Measurements from ENCODE around the gene LRRC25. TPM values are rescaled to one million over a fixed set of nuclear protein-coding genes. Genes with fewer than 3 reads are reported as not detected.

Gene LRRC25
- total RNA-seq, 6 experiments from 2014 or later, result 1.9 to 12.6 (median 3.2) TPM

DNA sequence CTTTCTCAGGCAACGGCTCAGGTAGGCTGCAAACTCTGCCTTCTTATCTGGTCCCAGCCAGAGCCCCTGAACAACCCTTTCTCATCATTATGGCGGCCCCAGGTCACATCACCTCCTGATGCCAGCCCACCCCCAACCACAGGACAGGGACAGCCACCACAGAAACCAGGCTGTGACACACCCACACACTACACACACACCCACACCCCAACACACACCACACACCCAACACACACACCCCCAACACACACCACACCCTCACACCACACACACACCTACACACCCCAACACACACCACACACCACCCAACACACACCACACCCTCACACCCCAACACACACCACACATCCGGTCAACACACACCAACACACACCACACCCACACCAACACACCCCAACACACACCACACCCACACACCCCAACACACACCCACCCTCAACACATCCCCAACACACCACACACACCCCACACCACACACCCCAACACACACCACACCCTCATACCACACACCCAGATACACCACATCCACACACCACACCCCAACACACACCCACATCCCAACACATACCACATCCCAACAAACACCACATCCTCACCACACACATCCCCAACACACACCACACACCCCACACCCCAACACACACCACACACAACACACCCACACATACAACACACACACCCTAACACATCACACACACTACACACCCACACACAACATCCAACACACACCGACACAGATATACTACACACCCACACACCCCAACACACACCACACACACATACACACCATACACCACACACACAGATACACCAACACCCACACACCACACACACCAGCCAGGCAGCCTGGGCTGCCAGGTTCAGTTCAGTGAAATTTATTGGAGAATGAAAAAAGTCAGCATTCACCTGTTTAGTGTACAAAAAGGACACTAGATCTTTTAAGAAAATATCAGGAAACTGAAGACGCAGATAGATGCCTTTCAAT, 44.7 kb upstream of the LRRC25 start:
- ATAC-seq (no peak), DNase-seq (no peak)
- Histone ChIP-seq H3K9me3 (no peaks in the 10 kb centered on the region), H3K36me3 (peaks cover 0 to 38% (median 19%) of the 10 kb centered on the region in 4 donors), H3K4me1 (peaks cover 0 to 31% (median 9%) of the 10 kb centered on the region in 4 donors), H3K4me3 (no peak overlapping the region), H3K27ac (no peak overlapping the region), H3K27me3 (no peaks in the 10 kb centered on the region)
- no peak for TF ChIP-seq POLR2A (IDR thresholded peaks at IDR 0.05)
- TF ChIP-seq, protein P1, sequence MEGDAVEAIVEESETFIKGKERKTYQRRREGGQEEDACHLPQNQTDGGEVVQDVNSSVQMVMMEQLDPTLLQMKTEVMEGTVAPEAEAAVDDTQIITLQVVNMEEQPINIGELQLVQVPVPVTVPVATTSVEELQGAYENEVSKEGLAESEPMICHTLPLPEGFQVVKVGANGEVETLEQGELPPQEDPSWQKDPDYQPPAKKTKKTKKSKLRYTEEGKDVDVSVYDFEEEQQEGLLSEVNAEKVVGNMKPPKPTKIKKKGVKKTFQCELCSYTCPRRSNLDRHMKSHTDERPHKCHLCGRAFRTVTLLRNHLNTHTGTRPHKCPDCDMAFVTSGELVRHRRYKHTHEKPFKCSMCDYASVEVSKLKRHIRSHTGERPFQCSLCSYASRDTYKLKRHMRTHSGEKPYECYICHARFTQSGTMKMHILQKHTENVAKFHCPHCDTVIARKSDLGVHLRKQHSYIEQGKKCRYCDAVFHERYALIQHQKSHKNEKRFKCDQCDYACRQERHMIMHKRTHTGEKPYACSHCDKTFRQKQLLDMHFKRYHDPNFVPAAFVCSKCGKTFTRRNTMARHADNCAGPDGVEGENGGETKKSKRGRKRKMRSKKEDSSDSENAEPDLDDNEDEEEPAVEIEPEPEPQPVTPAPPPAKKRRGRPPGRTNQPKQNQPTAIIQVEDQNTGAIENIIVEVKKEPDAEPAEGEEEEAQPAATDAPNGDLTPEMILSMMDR (IDR thresholded peaks at IDR 0.05), result no peak
- intact Hi-C loops (cut with DNase I), result loop anchor here in 1 of 2 donors (10.0 kb wide), 1 partner anchor 413 kb away; no protein-coding TSS in a partner anchor
- 83% methylated on average over 2 of the region's 5 CpGs for WGBS (ENCODE audit: insufficient coverage, low coverage, low lambda C conversion rate, missing lambda C conversion rate)

DNA sequence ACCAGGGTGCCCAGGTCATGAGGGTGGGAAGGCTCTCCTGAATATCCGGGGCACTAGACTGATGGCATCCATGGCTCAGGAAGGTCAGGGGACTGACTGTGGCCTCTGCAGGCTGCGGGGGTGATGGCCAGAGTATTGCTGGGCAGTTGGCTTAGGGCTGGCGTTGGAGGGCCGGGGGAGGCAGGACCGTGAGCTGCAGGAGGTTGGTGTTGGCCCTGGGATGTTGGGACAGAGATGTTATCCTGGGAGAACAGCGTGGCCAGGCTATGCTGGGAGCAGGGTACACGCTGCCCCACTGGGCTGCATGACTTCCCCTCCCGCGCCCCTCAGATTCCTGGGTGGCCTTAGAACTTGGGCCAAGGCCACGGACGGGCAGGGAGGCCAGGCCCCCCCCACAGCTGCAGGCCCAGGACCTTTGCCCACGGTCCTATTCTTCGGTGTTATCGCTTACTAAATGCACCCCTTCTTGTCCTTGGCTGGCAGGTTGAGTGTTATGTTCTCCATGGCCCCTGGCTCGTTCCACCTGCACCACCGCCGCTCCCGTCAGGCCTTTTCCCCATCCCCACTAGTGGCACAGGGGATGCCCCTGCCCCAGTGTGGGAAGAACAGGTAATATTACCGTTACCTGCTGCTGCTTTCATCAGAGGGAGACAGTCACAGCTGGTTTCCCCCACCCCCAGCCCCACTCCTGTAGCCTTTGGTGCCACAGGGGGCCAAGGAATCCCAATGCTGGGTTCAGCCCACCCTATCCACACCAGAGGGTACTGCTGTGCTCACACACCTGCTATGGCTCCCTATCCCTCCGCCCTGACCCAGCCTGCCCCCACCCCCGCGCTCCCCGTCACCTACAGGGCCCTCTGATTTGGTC, 43.7 kb upstream of the LRRC25 start:
- WGBS (ENCODE audit: insufficient coverage, low coverage, low lambda C conversion rate, missing lambda C conversion rate), result 50% methylated on average over 14 of the region's 23 CpGs
- DNase-seq (no peak), ATAC-seq (no peak)
- intact Hi-C loops (cut with DNase I), result loop anchor here in 1 of 2 donors (10.0 kb wide), 1 partner anchor 414 kb away; no protein-coding TSS in a partner anchor
- Histone ChIP-seq H3K4me3 (no peak overlapping the region), H3K4me1 (peaks cover 0 to 26% (median 6%) of the 10 kb centered on the region in 4 donors), H3K36me3 (peaks cover 0 to 30% (median 16%) of the 10 kb centered on the region in 4 donors), H3K27ac (no peak overlapping the region), H3K9me3 (no peaks in the 10 kb centered on the region), H3K27me3 (no peaks in the 10 kb centered on the region)
- no peak for TF ChIP-seq POLR2A (IDR thresholded peaks at IDR 0.05)
- TF ChIP-seq, protein P1 (IDR thresholded peaks at IDR 0.05), result no peak

DNA sequence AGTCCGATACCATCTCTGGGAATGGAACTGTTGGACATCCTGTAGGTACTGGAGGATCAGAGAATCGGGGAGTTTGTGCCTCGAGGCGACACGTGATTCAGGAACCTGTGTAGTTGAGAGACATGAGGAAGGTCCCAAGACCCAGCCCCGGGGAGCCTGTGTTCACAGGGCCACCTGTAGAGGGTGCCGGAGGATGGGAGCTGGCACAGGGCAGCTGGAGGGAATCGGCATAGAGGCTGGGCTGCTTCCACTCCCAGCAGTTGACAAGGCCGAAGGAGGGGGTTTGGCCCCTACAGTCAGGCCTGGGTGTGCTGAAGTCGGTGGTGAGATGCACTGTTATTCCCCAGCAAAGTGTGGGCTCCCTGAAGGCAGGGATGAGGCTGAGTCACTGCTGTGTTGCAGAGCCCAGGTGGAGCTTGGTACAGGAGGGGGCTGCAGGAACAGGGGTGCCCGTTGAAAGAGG, 43.0 kb upstream of the LRRC25 start:
- Histone ChIP-seq H3K36me3 (peaks cover 0 to 23% (median 12%) of the 10 kb centered on the region in 4 donors), H3K27me3 (no peaks in the 10 kb centered on the region), H3K9me3 (no peaks in the 10 kb centered on the region), H3K27ac (no peak overlapping the region), H3K4me3 (no peak overlapping the region), H3K4me1 (peaks cover 0 to 26% (median 6%) of the 10 kb centered on the region in 4 donors)
- 58% methylated on average over 9 of the region's 11 CpGs for WGBS (ENCODE audit: insufficient coverage, low coverage, low lambda C conversion rate, missing lambda C conversion rate)
- peak; percentile 3 to 13 (median 7) for ATAC-seq
- DNase-seq, result no peak
- TF ChIP-seq POLR2A (IDR thresholded peaks at IDR 0.05), result no peak
- TF ChIP-seq, protein P1 (IDR thresholded peaks at IDR 0.05), result peak; percentile 9 to 34 (median 16)
- intact Hi-C loops (cut with DNase I), result loop anchor here in 1 of 2 donors (10.0 kb wide), 1 partner anchor 414 kb away; no protein-coding TSS in a partner anchor

DNA sequence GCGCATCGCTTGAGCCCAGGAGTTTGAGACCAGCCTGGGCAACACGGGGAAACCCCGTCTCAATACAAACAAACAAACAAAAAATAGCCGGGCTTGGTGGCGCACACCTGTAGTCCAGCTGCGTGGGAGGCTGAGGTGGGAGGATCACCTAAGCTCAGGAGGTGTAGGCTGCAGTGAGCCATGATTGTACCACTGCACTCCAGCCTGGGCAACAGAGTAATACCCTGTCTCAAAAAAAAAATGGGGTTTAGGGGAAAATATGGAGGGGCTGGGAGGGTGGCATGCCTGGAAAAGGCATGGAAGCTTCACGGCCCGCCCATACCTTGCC, 42.5 kb upstream of the LRRC25 start:
- intact Hi-C loops (cut with DNase I), result loop anchor here in 1 of 2 donors (10.0 kb wide), 1 partner anchor 415 kb away; no protein-coding TSS in a partner anchor
- Histone ChIP-seq H3K4me3 (no peak overlapping the region), H3K36me3 (peaks cover 0 to 21% (median 10%) of the 10 kb centered on the region in 4 donors), H3K27me3 (no peaks in the 10 kb centered on the region), H3K27ac (no peak overlapping the region), H3K4me1 (peaks cover 0 to 26% (median 6%) of the 10 kb centered on the region in 4 donors), H3K9me3 (no peaks in the 10 kb centered on the region)
- ATAC-seq (no peak), DNase-seq (no peak)
- TF ChIP-seq, protein P1 (IDR thresholded peaks at IDR 0.05), result no peak
- TF ChIP-seq POLR2A (IDR thresholded peaks at IDR 0.05), result no peak
- 30% methylated on average over 6 of the region's 9 CpGs for WGBS (ENCODE audit: insufficient coverage, low coverage, low lambda C conversion rate, missing lambda C conversion rate)
